ENCODE measurements around the gene RPTOR.

Gene RPTOR

GRCh38 chr17:80523054-80523744 is 21.4 kb upstream of the RPTOR start:
- in situ Hi-C loops (cut with MboI; ENCODE audit: low sequenced_read_pairs, unreplicated experiment), result no loop called here
- DNase-seq (ENCODE audit: low spot score), result no peak
- TF ChIP-seq CTCF (IDR thresholded peaks at IDR 0.05; ENCODE audit: borderline replicate concordance, control extremely low read depth, extremely low read depth, insufficient read depth, missing control alignments), result no peak

GRCh38 chr17:80523956-80524712 is 20.5 kb upstream of the RPTOR start:
- DNase-seq (ENCODE audit: low spot score), result no peak
- no peak for TF ChIP-seq CTCF (IDR thresholded peaks at IDR 0.05; ENCODE audit: borderline replicate concordance, control extremely low read depth, extremely low read depth, insufficient read depth, missing control alignments)
- in situ Hi-C loops (cut with MboI; ENCODE audit: low sequenced_read_pairs, unreplicated experiment), result no loop called here

- in situ Hi-C loops (cut with MboI; ENCODE audit: low sequenced_read_pairs, unreplicated experiment), result no loop called here
- no peak for DNase-seq (ENCODE audit: low spot score)
- no peak for TF ChIP-seq CTCF (IDR thresholded peaks at IDR 0.05; ENCODE audit: borderline replicate concordance, control extremely low read depth, extremely low read depth, insufficient read depth, missing control alignments)
These were observed 18.3 kb upstream of the RPTOR start for GRCh38 chr17:80526116-80526910.

- in situ Hi-C loops (cut with MboI; ENCODE audit: low sequenced_read_pairs, unreplicated experiment), result no loop called here
- TF ChIP-seq CTCF (IDR thresholded peaks at IDR 0.05; ENCODE audit: borderline replicate concordance, control extremely low read depth, extremely low read depth, insufficient read depth, missing control alignments), result no peak
These were observed 17.5 kb upstream of the RPTOR start for GRCh38 chr17:80527016-80527645.

GRCh38 chr17:80528536-80528935 is 16.1 kb upstream of the RPTOR start:
- in situ Hi-C loops (cut with MboI; ENCODE audit: low sequenced_read_pairs, unreplicated experiment), result no loop called here
- TF ChIP-seq CTCF (IDR thresholded peaks at IDR 0.05; ENCODE audit: borderline replicate concordance, control extremely low read depth, extremely low read depth, insufficient read depth, missing control alignments), result no peak
- no peak for DNase-seq (ENCODE audit: low spot score)

More at GRCh38 chr17:80527016-80527645, 17.5 kb upstream of the RPTOR start:
- no peak for DNase-seq (ENCODE audit: low spot score)

Data from GM13976 (cell line).